ENCODE measurements around the gene ATAD3C.
"Not testable (repeated sequence)": the region's sequence is repeated elsewhere in the genome, so short reads cannot be mapped to it uniquely, and the experiment has no call there.

ATAD3C gene

DNA sequence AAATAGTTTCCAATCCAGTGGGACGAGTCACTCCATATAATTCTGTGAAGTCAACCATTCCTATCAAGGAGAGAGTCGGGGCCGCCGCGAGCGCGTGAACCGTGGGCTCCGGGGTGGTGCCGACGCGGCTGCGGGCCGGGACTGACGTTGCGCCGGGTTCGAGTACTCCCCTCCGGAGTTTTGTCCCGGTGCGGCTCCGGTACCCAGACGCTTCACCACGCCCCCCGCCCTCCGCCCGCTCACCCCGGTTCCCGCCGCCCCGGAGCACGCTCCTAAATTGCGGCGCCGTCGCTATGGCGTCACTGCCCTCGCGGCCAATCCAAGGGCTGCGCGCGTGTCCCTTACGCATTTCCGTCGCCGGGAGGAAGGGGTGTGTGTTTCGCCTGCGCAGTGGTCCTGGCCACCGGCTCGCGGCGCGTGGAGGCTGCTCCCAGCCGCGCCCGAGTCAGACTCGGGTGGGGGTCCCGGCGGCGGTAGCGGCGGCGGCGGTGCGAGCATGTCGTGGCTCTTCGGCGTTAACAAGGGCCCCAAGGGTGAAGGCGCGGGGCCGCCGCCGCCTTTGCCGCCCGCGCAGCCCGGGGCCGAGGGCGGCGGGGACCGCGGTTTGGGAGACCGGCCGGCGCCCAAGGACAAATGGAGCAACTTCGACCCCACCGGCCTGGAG is 22.0 kb downstream of the ATAD3C start, which contains the start of gene ATAD3B:
Gene ATAD3B (plus strand): TSS at position 377 of the 664 bp plus-strand sequence. CDS start 120 bp downstream, at position 497.
- Histone ChIP-seq H3K4me3 (ENCODE audit: low read length) (peak within 1 kb of the TSS; percentile 93), H3K9me3 (ENCODE audit: low read length) (no peaks in the 10 kb centered on the region), H2AFZ (ENCODE audit: low read depth, low read length) (peak within 1 kb of the TSS; percentile 81), H3K27me3 (ENCODE audit: insufficient read depth, low read length) (no peaks in the 10 kb centered on the region), H3K4me1 (ENCODE audit: insufficient read depth, low read length) (peaks cover 11% of the 10 kb centered on the region), H3K36me3 (ENCODE audit: insufficient read depth, low read length) (peaks cover 3% of the 10 kb centered on the region)

DNA sequence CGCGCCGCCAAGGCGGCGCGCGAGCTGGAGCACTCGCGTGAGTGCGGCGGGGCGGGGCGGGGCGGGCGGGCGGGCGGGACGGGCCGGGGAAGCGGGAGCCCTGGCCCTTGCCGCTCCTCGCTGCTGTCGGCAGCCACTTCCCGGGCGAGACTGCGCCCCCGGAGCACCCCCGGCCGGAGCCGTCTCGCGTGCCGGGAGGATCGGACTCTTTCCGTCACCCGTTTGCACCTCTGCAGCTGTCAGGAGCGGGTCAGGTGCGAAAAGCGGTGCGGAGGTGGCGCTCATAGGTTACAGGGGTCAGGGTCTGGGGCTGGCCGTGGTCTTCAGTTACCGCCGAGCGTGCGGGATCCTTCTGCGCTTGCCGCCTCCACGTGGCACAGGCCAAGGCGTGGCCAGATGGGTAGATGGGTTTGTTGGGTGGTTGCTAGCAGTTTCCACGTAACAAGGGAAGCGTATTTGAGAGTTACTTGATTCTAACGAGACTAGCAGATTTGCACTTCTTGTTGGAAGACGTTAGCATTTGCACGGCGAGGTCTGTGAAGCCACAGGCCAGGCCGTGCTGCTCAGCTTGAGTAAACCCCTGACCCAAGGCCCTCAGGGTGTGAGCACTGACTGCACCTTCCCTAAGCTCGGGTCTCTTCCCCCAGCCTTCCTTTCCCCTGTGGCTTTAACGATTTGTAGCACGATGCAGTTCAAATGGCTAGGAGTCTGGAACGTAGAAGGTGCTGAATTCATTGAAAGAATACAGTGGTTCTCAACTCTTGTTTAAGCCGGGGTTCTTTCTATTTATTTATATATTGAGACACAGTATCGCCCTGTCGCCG is 22.8 kb downstream of the ATAD3C start:
- peak overlapping the region; percentile 78 for H3K4me3 ChIP-seq (ENCODE audit: low read length)
- H3K9me3 ChIP-seq (ENCODE audit: low read length); H3K27me3 ChIP-seq (ENCODE audit: insufficient read depth, low read length); H3K36me3 ChIP-seq (ENCODE audit: insufficient read depth, low read length); H2AFZ ChIP-seq (ENCODE audit: low read depth, low read length): not testable (repeated sequence)
- H3K4me1 ChIP-seq (ENCODE audit: insufficient read depth, low read length), result peaks cover 11% of the 10 kb centered on the region

DNA sequence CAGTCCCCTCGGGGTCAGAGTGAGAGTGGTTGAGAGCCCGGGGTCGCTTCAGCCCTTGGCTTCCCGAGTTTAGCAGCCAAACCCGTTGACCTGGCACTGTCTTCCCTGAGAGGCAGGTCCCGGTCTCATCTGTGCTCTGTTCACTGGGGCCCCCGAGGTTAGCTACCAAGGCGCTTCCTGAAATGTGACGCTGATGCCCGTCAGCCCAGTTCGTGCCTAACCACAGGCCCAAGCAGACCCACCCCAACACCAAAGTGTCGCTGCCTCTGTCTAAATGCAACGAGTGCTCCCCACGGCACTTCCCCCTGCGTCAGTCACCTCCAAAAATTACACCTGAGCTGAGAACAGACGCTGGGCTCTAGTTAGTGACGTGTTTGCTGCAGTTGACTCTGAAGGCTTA is 26.5 kb downstream of the ATAD3C start:
- H3K36me3 ChIP-seq (ENCODE audit: insufficient read depth, low read length), result peaks cover 26% of the 10 kb centered on the region
- not testable (repeated sequence) for H3K9me3 ChIP-seq (ENCODE audit: low read length); H3K27me3 ChIP-seq (ENCODE audit: insufficient read depth, low read length); H2AFZ ChIP-seq (ENCODE audit: low read depth, low read length); H3K4me1 ChIP-seq (ENCODE audit: insufficient read depth, low read length); H3K4me3 ChIP-seq (ENCODE audit: low read length)

DNA sequence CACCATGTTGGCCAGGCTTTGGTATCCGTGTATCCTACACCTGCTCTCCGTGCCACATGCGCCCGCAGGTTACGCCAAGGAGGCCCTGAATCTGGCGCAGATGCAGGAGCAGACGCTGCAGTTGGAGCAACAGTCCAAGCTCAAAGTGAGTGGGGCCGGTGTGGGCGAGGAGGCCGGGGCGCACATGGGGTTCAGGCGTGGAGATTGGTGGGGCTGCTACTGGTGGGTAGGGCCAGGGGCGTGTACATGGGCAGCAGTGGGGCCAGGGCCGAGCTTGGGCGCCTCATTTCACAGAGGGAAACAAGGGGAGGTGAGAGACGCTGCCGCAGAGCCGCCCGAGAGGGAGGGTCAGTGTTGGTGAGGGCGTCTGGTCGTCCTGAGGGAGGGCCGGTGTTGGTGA is 27.7 kb downstream of the ATAD3C start:
- Histone ChIP-seq H3K4me1 (ENCODE audit: insufficient read depth, low read length) (peaks cover 5% of the 10 kb centered on the region), H3K36me3 (ENCODE audit: insufficient read depth, low read length) (peaks cover 29% of the 10 kb centered on the region), H3K4me3 (ENCODE audit: low read length) (no peak overlapping the region), H3K9me3 (ENCODE audit: low read length) (no peaks in the 10 kb centered on the region), H2AFZ (ENCODE audit: low read depth, low read length) (no peak overlapping the region), H3K27me3 (ENCODE audit: insufficient read depth, low read length) (no peaks in the 10 kb centered on the region)

DNA sequence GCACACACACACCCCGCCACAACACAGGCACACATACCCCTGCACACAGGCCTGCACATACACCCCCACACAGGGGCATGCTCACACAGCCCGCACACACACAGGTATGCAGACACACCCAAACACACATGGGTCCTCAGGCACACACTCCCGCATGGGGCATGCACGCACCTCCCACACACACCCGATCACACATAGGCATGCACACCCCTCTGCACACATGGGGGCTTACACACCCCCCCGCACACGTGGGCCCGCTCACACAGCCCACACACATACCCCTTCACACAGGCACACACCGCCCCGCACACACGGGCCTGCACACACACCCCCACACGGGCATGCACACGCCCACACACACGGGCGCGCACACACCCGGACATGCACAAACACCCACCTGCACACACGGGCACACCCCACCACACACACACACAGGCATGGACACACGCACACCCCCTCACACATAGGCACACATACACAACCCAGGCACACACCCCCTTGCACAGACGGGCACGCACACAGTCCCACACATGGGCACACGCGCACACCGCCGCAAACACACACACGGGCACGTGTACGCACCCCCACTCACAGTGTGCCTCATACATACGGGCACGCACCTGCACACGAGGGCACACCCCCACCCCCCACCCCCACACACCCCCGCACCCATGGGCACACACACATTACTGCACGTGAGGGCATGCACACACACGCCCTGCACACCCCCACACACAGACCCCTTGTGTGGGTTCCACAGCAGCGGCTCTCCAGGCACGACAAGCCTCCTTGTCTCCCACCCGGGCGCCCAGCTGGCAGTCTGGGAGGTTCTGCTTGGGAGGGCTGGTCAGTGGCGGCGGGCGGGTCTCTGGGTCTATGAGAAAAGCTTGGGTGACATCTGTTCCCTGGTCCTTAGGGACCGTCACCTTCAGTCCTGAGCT is 30.3 kb downstream of the ATAD3C start:
- Histone ChIP-seq H3K9me3 (ENCODE audit: low read length) (no peaks in the 10 kb centered on the region), H3K27me3 (ENCODE audit: insufficient read depth, low read length) (no peaks in the 10 kb centered on the region), H3K4me3 (ENCODE audit: low read length) (no peak overlapping the region), H2AFZ (ENCODE audit: low read depth, low read length) (no peak overlapping the region), H3K36me3 (ENCODE audit: insufficient read depth, low read length) (peaks cover 47% of the 10 kb centered on the region), H3K4me1 (ENCODE audit: insufficient read depth, low read length) (no peaks in the 10 kb centered on the region)

DNA sequence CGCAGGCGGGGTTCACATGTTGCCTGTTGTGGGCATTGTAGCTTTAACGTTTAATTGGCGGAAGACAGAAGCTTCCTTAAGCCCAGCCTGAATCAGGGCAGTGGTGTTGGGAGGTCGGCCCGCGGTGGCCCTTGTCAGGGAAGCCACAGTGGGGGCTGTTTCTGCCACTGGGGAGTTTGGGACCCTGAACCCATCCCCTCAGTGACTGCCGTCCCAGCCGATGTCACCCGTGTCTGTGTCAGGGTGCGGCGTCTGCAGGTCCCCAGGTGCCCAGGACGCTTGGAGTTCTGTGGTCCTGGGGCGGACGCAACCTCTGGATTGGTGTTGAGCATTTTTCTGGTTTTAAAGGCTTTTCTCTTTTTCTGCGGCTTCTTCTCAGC is 31.0 kb downstream of the ATAD3C start:
- not testable (repeated sequence) for H3K4me3 ChIP-seq (ENCODE audit: low read length); H3K27me3 ChIP-seq (ENCODE audit: insufficient read depth, low read length); H3K4me1 ChIP-seq (ENCODE audit: insufficient read depth, low read length); H2AFZ ChIP-seq (ENCODE audit: low read depth, low read length); H3K9me3 ChIP-seq (ENCODE audit: low read length)
- peaks cover 47% of the 10 kb centered on the region for H3K36me3 ChIP-seq (ENCODE audit: insufficient read depth, low read length)

DNA sequence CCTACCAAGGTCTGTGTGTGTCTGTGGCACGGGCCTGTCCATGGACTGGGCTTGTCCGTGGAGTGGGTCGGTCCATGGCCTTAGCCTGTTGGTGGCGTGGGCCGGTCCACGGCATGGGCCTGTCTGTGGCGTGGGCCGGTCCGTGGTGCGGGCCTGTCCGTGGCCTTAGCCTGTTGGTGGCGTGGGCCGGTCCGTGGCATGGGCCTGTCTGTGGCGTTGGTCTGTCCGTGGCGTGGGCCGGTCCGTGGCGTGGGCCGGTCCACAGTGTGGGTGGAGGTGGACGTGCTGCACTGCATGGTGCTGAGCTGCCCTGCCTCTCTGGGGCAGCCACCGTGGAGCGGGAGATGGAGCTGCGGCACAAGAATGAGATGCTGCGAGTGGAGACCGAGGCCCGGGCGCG is 32.3 kb downstream of the ATAD3C start:
- not testable (repeated sequence) for H3K27me3 ChIP-seq (ENCODE audit: insufficient read depth, low read length); H2AFZ ChIP-seq (ENCODE audit: low read depth, low read length); H3K4me3 ChIP-seq (ENCODE audit: low read length); H3K9me3 ChIP-seq (ENCODE audit: low read length); H3K4me1 ChIP-seq (ENCODE audit: insufficient read depth, low read length)
- peaks cover 51% of the 10 kb centered on the region for H3K36me3 ChIP-seq (ENCODE audit: insufficient read depth, low read length)

DNA sequence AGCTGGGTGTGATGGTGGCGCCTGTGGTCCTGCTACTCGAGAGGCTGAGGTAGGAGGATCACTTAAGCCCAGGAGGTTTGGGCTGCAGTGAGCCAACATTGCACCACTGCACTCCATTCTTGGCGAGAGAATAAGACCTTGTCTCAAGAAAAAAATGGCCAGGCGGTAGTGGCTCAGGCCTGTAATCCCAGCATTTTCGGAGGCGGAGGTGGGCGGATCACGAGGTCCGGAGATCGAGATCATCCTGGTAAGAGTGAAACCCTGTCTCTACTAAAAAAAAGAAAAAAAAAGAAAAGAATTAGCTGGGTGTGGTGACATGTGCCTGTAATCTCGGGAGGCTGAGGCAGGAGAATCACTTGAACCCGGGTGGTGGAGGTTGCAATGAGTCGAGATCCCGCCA is 33.4 kb downstream of the ATAD3C start:
- Histone ChIP-seq H3K9me3 (ENCODE audit: low read length) (no peaks in the 10 kb centered on the region), H3K4me3 (ENCODE audit: low read length) (no peak overlapping the region), H3K27me3 (ENCODE audit: insufficient read depth, low read length) (no peaks in the 10 kb centered on the region), H2AFZ (ENCODE audit: low read depth, low read length) (no peak overlapping the region), H3K4me1 (ENCODE audit: insufficient read depth, low read length) (no peaks in the 10 kb centered on the region), H3K36me3 (ENCODE audit: insufficient read depth, low read length) (peaks cover 50% of the 10 kb centered on the region)

DNA sequence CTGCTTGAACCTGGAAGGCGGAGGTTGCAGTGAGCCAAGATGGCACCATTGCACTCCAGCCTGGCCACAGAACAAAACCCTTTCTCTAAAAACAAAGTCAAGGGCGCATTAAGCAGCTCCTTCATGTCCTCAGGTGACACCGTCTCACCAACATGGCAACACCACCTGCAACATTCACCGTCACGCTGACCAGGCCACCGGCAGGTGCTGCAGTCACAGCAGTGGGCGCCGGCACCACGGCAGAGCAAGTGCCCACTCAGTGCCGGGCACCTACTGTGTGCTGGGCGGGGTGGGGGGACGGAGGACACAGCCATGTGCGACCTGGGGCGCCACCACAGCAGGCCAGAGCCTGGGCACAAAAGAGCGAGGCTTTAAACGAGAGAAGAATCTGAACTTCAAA is 34.2 kb downstream of the ATAD3C start:
- Histone ChIP-seq H2AFZ (ENCODE audit: low read depth, low read length) (no peak overlapping the region), H3K27me3 (ENCODE audit: insufficient read depth, low read length) (no peaks in the 10 kb centered on the region), H3K9me3 (ENCODE audit: low read length) (no peaks in the 10 kb centered on the region), H3K36me3 (ENCODE audit: insufficient read depth, low read length) (peaks cover 52% of the 10 kb centered on the region), H3K4me3 (ENCODE audit: low read length) (no peak overlapping the region), H3K4me1 (ENCODE audit: insufficient read depth, low read length) (no peaks in the 10 kb centered on the region)

DNA sequence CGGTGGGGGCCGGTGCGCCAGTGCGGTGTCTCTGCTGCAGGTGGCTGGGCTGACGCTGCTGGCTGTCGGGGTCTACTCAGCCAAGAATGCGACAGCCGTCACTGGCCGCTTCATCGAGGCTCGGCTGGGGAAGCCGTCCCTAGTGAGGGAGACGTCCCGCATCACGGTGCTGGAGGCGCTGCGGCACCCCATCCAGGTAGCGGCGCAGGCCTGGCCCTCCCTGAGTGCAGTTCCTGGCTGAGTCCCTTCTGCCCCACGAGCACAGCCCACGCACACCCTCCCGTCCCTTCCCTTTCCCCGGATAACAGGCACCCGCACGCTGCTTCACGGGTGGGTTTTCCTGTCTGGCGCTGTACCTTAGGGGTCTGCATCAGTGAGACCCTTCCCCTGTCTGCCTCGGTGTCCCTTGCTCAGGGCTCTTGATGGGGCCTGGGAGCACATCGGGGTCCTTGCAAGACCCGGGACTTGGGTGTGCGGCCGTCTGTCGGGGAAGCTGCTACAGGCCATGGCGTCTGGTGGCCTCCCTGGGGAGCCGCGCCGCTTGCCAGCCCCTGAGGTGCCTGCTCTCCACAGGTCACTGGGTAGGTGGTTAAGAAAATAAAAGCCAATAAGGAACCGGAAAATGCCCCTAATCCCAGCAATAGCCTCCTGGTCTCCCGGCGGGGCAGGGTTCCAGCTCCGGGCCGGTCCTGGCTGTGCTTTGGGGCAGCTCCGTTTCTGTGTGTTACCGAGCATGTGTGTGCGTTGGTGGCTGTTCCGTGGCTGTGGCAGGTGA is 35.7 kb downstream of the ATAD3C start:
- H3K36me3 ChIP-seq (ENCODE audit: insufficient read depth, low read length), result peaks cover 48% of the 10 kb centered on the region
- not testable (repeated sequence) for H3K27me3 ChIP-seq (ENCODE audit: insufficient read depth, low read length); H3K4me1 ChIP-seq (ENCODE audit: insufficient read depth, low read length); H2AFZ ChIP-seq (ENCODE audit: low read depth, low read length); H3K4me3 ChIP-seq (ENCODE audit: low read length); H3K9me3 ChIP-seq (ENCODE audit: low read length)

DNA sequence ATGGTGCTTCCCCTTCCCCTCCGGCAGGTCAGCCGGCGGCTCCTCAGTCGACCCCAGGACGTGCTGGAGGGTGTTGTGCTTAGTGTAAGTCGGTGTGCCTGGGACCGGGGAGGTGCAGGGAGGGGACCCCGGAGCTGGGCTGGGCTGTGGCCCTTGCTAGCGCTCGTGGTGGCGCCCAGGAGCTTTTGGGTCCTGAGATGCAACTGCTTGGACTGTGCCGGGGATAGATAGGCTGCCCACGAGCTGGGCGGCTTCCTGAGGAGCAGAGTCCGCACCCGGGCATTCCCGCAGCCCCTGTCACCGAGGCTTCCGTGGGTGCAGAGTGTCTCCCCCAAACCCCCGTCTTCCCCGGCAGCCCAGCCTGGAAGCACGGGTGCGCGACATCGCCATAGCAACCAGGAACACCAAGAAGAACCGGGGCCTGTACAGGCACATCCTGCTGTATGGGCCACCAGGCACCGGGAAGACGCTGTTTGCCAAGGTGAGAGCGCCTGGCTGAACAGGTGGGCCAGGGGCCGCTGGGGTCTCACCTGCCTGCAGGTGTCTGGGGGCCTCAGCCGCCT is 36.3 kb downstream of the ATAD3C start:
- H2AFZ ChIP-seq (ENCODE audit: low read depth, low read length); H3K4me1 ChIP-seq (ENCODE audit: insufficient read depth, low read length); H3K27me3 ChIP-seq (ENCODE audit: insufficient read depth, low read length); H3K4me3 ChIP-seq (ENCODE audit: low read length); H3K9me3 ChIP-seq (ENCODE audit: low read length): not testable (repeated sequence)
- H3K36me3 ChIP-seq (ENCODE audit: insufficient read depth, low read length), result peaks cover 54% of the 10 kb centered on the region

DNA sequence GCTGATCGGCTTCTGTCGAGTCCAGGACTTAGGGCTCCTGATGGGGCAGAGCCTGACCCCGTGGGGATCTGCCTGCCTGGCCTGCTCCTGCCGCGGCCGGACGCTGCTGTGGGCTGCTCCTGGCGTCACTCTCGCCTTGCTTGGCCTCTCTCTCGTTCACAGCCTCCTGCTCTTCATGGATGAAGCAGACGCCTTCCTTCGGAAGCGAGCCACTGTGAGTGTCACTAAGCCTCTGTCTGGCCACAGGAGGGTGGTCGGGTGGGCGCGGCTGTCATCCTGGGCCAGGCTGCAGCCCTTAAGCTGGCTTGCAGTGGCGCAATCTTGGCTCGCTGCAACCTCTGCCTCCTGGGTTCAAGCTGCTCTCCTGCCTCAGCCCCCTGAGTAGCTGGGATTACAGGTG is 38.2 kb downstream of the ATAD3C start:
- Histone ChIP-seq H3K4me3 (ENCODE audit: low read length) (no peak overlapping the region), H3K4me1 (ENCODE audit: insufficient read depth, low read length) (no peaks in the 10 kb centered on the region), H3K27me3 (ENCODE audit: insufficient read depth, low read length) (no peaks in the 10 kb centered on the region), H2AFZ (ENCODE audit: low read depth, low read length) (no peak overlapping the region), H3K36me3 (ENCODE audit: insufficient read depth, low read length) (peaks cover 60% of the 10 kb centered on the region), H3K9me3 (ENCODE audit: low read length) (peaks cover 17% of the 10 kb centered on the region)
